Breast epithelium (tissue), 3 donors: Measurements from ENCODE around the gene NRXN3.

Experiments used
- POLR2A ChIP-seq: fragments of 450-650 bp; IDR thresholded peaks from one replicate; pipeline ENCODE4 v1.6.1; 2016; ENCODE audit warnings: antibody characterized with exemption, mild to moderate bottlenecking, moderate library complexity
- TF ChIP-seq, protein P1 (sequence below), 3 donors: fragments of 450-650 bp; IDR thresholded peaks; one replicate each; pipeline ENCODE4 v1.5.1; 2016 to 2017; ENCODE audit warnings: antibody characterized with exemption in 3 of 3, mild to moderate bottlenecking in 3 of 3, moderate library complexity in 3 of 3

DNA sequence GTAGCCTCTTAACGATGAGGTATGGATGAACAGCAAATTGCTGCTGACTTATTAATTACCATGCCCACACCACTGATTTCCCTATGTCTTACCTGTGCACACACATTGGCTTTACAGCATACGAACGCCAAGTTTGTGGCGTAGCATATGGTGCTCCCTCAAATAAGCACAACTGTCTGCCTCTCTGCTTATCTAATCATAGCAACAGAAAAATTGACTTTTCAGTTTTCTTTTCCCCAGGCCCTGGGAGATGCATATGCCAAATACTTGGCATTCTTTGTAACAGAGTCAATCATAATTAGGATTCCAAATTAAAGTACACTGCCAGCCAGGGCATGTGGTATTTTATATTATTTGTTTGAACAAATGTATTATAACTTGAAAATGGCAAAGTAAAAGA is 1415.7 kb downstream of the NRXN3 start:
- TF ChIP-seq POLR2A: no peak
- TF ChIP-seq, protein P1, sequence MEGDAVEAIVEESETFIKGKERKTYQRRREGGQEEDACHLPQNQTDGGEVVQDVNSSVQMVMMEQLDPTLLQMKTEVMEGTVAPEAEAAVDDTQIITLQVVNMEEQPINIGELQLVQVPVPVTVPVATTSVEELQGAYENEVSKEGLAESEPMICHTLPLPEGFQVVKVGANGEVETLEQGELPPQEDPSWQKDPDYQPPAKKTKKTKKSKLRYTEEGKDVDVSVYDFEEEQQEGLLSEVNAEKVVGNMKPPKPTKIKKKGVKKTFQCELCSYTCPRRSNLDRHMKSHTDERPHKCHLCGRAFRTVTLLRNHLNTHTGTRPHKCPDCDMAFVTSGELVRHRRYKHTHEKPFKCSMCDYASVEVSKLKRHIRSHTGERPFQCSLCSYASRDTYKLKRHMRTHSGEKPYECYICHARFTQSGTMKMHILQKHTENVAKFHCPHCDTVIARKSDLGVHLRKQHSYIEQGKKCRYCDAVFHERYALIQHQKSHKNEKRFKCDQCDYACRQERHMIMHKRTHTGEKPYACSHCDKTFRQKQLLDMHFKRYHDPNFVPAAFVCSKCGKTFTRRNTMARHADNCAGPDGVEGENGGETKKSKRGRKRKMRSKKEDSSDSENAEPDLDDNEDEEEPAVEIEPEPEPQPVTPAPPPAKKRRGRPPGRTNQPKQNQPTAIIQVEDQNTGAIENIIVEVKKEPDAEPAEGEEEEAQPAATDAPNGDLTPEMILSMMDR (IDR thresholded peaks at IDR 0.05): no peak
